Measurements from ENCODE around the gene MTFMT.

DNA sequence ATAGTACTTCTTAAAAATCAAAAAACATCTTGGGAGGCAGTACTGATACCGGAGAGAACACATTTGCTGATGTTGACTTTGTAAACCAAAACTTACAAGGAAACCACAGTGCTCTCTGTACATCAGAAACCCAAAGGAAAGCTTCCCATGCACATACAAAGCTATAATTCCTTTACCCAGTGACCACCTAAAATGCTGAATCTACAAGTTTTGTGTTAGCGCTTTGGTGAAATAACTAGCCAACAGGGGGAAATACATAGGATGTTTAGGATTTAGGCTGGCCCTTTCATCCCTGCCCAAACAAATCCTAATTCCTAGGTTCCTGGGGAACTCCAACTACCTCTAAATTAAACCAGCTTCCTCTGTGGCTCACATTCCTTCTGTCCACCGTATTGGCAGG lies 24.4 kb downstream of the MTFMT start:
- no peak for TF ChIP-seq POLR2A (IDR thresholded peaks at IDR 0.05)
- TF ChIP-seq, protein P1, sequence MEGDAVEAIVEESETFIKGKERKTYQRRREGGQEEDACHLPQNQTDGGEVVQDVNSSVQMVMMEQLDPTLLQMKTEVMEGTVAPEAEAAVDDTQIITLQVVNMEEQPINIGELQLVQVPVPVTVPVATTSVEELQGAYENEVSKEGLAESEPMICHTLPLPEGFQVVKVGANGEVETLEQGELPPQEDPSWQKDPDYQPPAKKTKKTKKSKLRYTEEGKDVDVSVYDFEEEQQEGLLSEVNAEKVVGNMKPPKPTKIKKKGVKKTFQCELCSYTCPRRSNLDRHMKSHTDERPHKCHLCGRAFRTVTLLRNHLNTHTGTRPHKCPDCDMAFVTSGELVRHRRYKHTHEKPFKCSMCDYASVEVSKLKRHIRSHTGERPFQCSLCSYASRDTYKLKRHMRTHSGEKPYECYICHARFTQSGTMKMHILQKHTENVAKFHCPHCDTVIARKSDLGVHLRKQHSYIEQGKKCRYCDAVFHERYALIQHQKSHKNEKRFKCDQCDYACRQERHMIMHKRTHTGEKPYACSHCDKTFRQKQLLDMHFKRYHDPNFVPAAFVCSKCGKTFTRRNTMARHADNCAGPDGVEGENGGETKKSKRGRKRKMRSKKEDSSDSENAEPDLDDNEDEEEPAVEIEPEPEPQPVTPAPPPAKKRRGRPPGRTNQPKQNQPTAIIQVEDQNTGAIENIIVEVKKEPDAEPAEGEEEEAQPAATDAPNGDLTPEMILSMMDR (IDR thresholded peaks at IDR 0.05), result no peak
- TF ChIP-seq POLR2AphosphoS5 (IDR thresholded peaks at IDR 0.05), result no peak
- TF ChIP-seq EP300 (IDR thresholded peaks at IDR 0.05; ENCODE audit: low read depth), result no peak
